NB4 (cell line): ENCODE results near the gene TTC39B.

Experiments
- MYC ChIP-seq: IDR thresholded peaks from 2 replicates; pipeline ENCODE4 v1.6.1; 2011; ENCODE audit warnings: low read depth, low read length
- POLR2A ChIP-seq: IDR thresholded peaks from 2 replicates; pipeline ENCODE4 v1.6.1; 2011; ENCODE audit warnings: mild to moderate bottlenecking; ENCODE audit not compliant: insufficient read length; ENCODE audit errors: extremely low read depth
- TF ChIP-seq, protein P1 (sequence below): IDR thresholded peaks from one replicate; pipeline ENCODE4 v1.5.1; 2012; ENCODE audit warnings: low read depth, low read length
- TF ChIP-seq, protein P2 (sequence below): IDR thresholded peaks from 2 replicates; pipeline ENCODE4 v1.6.1; 2011; ENCODE audit warnings: low read depth, low read length

- TF ChIP-seq, protein P1, sequence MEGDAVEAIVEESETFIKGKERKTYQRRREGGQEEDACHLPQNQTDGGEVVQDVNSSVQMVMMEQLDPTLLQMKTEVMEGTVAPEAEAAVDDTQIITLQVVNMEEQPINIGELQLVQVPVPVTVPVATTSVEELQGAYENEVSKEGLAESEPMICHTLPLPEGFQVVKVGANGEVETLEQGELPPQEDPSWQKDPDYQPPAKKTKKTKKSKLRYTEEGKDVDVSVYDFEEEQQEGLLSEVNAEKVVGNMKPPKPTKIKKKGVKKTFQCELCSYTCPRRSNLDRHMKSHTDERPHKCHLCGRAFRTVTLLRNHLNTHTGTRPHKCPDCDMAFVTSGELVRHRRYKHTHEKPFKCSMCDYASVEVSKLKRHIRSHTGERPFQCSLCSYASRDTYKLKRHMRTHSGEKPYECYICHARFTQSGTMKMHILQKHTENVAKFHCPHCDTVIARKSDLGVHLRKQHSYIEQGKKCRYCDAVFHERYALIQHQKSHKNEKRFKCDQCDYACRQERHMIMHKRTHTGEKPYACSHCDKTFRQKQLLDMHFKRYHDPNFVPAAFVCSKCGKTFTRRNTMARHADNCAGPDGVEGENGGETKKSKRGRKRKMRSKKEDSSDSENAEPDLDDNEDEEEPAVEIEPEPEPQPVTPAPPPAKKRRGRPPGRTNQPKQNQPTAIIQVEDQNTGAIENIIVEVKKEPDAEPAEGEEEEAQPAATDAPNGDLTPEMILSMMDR: no peak
- TF ChIP-seq POLR2A: no peak
- TF ChIP-seq, protein P2, sequence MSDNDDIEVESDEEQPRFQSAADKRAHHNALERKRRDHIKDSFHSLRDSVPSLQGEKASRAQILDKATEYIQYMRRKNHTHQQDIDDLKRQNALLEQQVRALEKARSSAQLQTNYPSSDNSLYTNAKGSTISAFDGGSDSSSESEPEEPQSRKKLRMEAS: no peak
- TF ChIP-seq MYC: no peak
Measured at GRCh38 chr9:15249042-15249818, 57.8 kb downstream of the TTC39B start.
